HG03432 (cell line): Measurements from ENCODE around the gene PLEKHG5.

Source experiments
- ATAC-seq: cut with Tn5 transposase; IDR thresholded peaks from one replicate; pipeline ENCODE4 v1.9.1; 2021; ENCODE audit warnings: mild to moderate bottlenecking, moderate library complexity; ENCODE audit not compliant: unreplicated experiment

PLEKHG5 gene

GRCh38 chr1:6509919-6510291, 18.4 kb upstream of the PLEKHG5 start:
- no peak for ATAC-seq

GRCh38 chr1:6509220-6509918, 17.9 kb upstream of the PLEKHG5 start:
- ATAC-seq, result no peak

- ATAC-seq, result no peak
Observed at GRCh38 chr1:6508816-6509189, 17.3 kb upstream of the PLEKHG5 start.

- ATAC-seq, result no peak
Observed at GRCh38 chr1:6508154-6508815, 16.8 kb upstream of the PLEKHG5 start.

- no peak for ATAC-seq
Observed at GRCh38 chr1:6507461-6507911, 16.0 kb upstream of the PLEKHG5 start.

GRCh38 chr1:6507037-6507428, 15.6 kb upstream of the PLEKHG5 start:
- no peak for ATAC-seq

- no peak for ATAC-seq
Observed at GRCh38 chr1:6506210-6507036, 15.0 kb upstream of the PLEKHG5 start.

GRCh38 chr1:6505367-6506209, 14.1 kb upstream of the PLEKHG5 start:
- ATAC-seq, result no peak

GRCh38 chr1:6504887-6505286, 13.4 kb upstream of the PLEKHG5 start:
- no peak for ATAC-seq

GRCh38 chr1:6503884-6504602, 12.6 kb upstream of the PLEKHG5 start:
- ATAC-seq, result no peak

GRCh38 chr1:6502000-6502891, 10.8 kb upstream of the PLEKHG5 start:
- no peak for ATAC-seq

GRCh38 chr1:6501279-6501813, 9.9 kb upstream of the PLEKHG5 start:
- no peak for ATAC-seq

- ATAC-seq, result no peak
Observed at GRCh38 chr1:6500544-6501278, 9.2 kb upstream of the PLEKHG5 start.

GRCh38 chr1:6499296-6499695, 7.8 kb upstream of the PLEKHG5 start:
- no peak for ATAC-seq

GRCh38 chr1:6498576-6499111, 7.2 kb upstream of the PLEKHG5 start:
- ATAC-seq, result no peak

- no peak for ATAC-seq
Observed at GRCh38 chr1:6497867-6498575, 6.6 kb upstream of the PLEKHG5 start.

- no peak for ATAC-seq
Observed at GRCh38 chr1:6497215-6497866, 5.9 kb upstream of the PLEKHG5 start.
